ENCODE data around the gene OXSM.

GRCh38 chr3:25830373-25831280, 40.7 kb downstream of the OXSM start:
- TF ChIP-seq, protein P1, sequence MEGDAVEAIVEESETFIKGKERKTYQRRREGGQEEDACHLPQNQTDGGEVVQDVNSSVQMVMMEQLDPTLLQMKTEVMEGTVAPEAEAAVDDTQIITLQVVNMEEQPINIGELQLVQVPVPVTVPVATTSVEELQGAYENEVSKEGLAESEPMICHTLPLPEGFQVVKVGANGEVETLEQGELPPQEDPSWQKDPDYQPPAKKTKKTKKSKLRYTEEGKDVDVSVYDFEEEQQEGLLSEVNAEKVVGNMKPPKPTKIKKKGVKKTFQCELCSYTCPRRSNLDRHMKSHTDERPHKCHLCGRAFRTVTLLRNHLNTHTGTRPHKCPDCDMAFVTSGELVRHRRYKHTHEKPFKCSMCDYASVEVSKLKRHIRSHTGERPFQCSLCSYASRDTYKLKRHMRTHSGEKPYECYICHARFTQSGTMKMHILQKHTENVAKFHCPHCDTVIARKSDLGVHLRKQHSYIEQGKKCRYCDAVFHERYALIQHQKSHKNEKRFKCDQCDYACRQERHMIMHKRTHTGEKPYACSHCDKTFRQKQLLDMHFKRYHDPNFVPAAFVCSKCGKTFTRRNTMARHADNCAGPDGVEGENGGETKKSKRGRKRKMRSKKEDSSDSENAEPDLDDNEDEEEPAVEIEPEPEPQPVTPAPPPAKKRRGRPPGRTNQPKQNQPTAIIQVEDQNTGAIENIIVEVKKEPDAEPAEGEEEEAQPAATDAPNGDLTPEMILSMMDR (IDR thresholded peaks at IDR 0.05): no peak
- no peak for TF ChIP-seq TCF7L2 (IDR thresholded peaks at IDR 0.05; ENCODE audit: low read depth, low read length)
- no peak for TF ChIP-seq SIN3A (IDR thresholded peaks at IDR 0.05; ENCODE audit: borderline replicate concordance, insufficient read depth, low read depth, low read length)

Measured in Panc1 (cell line).